HCT116 (cell line): ENCODE results near the gene SEPHS1. TPM values are rescaled to one million over a fixed set of nuclear protein-coding genes. Genes with fewer than 3 reads are reported as not detected.

ENCODE experiments used
- ATAC-seq: fragments of 200-7000 bp; cut with Tn5 transposase; 2 replicates; pipeline ENCODE4 v1.9.1; 2020; ENCODE audit warnings: mild to moderate bottlenecking, moderate library complexity
- BruUV-seq: library from RNA; stranded (reverse); fragments of 400-500 nt; replicated peaks from 2 replicates; lab custom pipeline; 2021; lab: Mats Ljungman, UMichigan
- CTCF ChIA-PET: fragments of 300-600 bp; sonication (Branson Sonifier 250); formaldehyde crosslinking; loops from one replicate; lab custom pipeline; 2021; ENCODE audit warnings: antibody characterized with exemption; lab: Charles Lee
- POLR2A ChIA-PET: fragments of 300-600, 350-600 bp; sonication (Branson Sonifier 250); formaldehyde crosslinking; loops from one replicate; lab custom pipeline; 2021; ENCODE audit warnings: antibody characterized with exemption; lab: Charles Lee
- RAD21 ChIA-PET, 2 experiments: fragments of 300-600 bp; sonication (Branson Sonifier 250); formaldehyde crosslinking; loops; one replicate each; lab custom pipeline; 2023; ENCODE audit warnings: low total read pairs in 2 of 2; ENCODE audit not compliant: uncharacterized antibody in 2 of 2, unreplicated experiment in 2 of 2, low non-redundant PET in 1 of 2; lab: Charles Lee
- DNase-seq: peaks from one replicate; pipeline ENCODE4 v3.0.0-alpha.2; 2010; ENCODE audit warnings: low read depth, low spot score
- H2AFZ ChIP-seq: fragments of 200-600 bp; shearing (Covaris generic), sonication (generic); 2 replicates; pipeline ENCODE4 v1.6.1; 2017; ENCODE audit warnings: low read depth, mixed run types, mixed read lengths, antibody characterized with exemption, low read length; ENCODE audit not compliant: poor library complexity, severe bottlenecking
- H3K27ac ChIP-seq: 2 replicates; pipeline ENCODE4 v1.5.1; 2012; ENCODE audit warnings: low read depth, low read length
- H3K27me3 ChIP-seq: fragments of 200-600 bp; sonication (generic); 2 replicates; pipeline ENCODE4 v1.6.1; 2016; ENCODE audit warnings: mixed run types, low read length, mixed read lengths; ENCODE audit not compliant: insufficient read depth
- H3K36me3 ChIP-seq, 2 experiments: fragments of 200-500 bp in 1 of 2; fragments of 200-600 bp in 1 of 2; sonication (Bioruptor generic) in 1 of 2; sonication (generic) in 1 of 2; 2 replicates each; pipeline versions ENCODE4 v1.5.1 to v1.6.1; 2014 to 2016; ENCODE audit warnings: low read length in 2 of 2, inconsistent platforms in 1 of 2, mixed read lengths in 1 of 2, mixed run types in 1 of 2; ENCODE audit not compliant: insufficient read depth in 2 of 2, control insufficient read depth in 1 of 2
- H3K4me1 ChIP-seq, 2 experiments: fragments of 200-600 bp in 1 of 2; sonication (generic) in 1 of 2; 2 replicates each; pipeline versions ENCODE4 v1.5.1 to v1.6.1; 2012 to 2017; ENCODE audit warnings: low read length in 2 of 2, inconsistent platforms in 1 of 2, mild to moderate bottlenecking in 1 of 2, mixed read lengths in 1 of 2, mixed run types in 1 of 2, moderate library complexity in 1 of 2; ENCODE audit not compliant: insufficient read depth in 2 of 2, control insufficient read depth in 1 of 2
- H3K4me2 ChIP-seq: fragments of 200-600 bp; sonication (generic); 2 replicates; pipeline ENCODE4 v1.6.1; 2017; ENCODE audit warnings: mixed run types, low read length, mixed read lengths
- H3K4me3 ChIP-seq, 2 experiments: fragments of 200-600 bp in 1 of 2; sonication (generic) in 1 of 2; replicated peaks in 1 of 2; 2 replicates each; pipeline ENCODE4 v1.5.1; 2011 to 2016; ENCODE audit warnings: low read length in 2 of 2, control low read depth in 1 of 2, low read depth in 1 of 2, mild to moderate bottlenecking in 1 of 2, mixed read lengths in 1 of 2, mixed run types in 1 of 2
- H3K79me2 ChIP-seq: fragments of 200-600 bp; sonication (generic); 2 replicates; pipeline ENCODE4 v1.6.1; 2017; ENCODE audit warnings: mild to moderate bottlenecking, mixed run types, low read length, moderate library complexity, mixed read lengths; ENCODE audit not compliant: insufficient read depth
- H3K9ac ChIP-seq: fragments of 200-600 bp; sonication (generic); 2 replicates; pipeline ENCODE4 v1.6.1; 2016; ENCODE audit warnings: low read length, mixed read lengths
- H3K9me2 ChIP-seq: fragments of 200-600 bp; sonication (generic), shearing (Covaris generic); 2 replicates; pipeline ENCODE4 v1.6.1; 2017; ENCODE audit warnings: mixed run types, mild to moderate bottlenecking, moderate library complexity; ENCODE audit not compliant: insufficient read depth
- H3K9me3 ChIP-seq, 2 experiments: fragments of 200-500 bp in 1 of 2; fragments of 200-600 bp in 1 of 2; sonication (Bioruptor generic) in 1 of 2; sonication (generic) in 1 of 2; 2 replicates each; pipeline ENCODE4 v1.6.1; 2014 to 2017; ENCODE audit warnings: low read length in 2 of 2, mixed read lengths in 2 of 2, inconsistent platforms in 1 of 2, low read depth in 1 of 2, mild to moderate bottlenecking in 1 of 2, mixed run types in 1 of 2, moderate library complexity in 1 of 2; ENCODE audit not compliant: control insufficient read depth in 1 of 2, insufficient read depth in 1 of 2
- H4K20me1 ChIP-seq: fragments of 200-600 bp; sonication (generic), shearing (Covaris generic); 2 replicates; pipeline ENCODE4 v1.6.1; 2017; ENCODE audit warnings: mixed run types, mild to moderate bottlenecking, moderate library complexity; ENCODE audit not compliant: insufficient read depth
- CTCF ChIP-seq, 3 experiments: fragments of 200-600 bp in 1 of 3; sonication (generic) in 1 of 3; IDR thresholded peaks in 2 of 3; conservative IDR thresholded peaks in 1 of 3; 2 replicates each; pipeline ENCODE4 v1.5.1; 2012 to 2017; ENCODE audit warnings: low read depth in 2 of 3, low read length in 2 of 3, antibody characterized with exemption in 1 of 3, borderline replicate concordance in 1 of 3, control low read depth in 1 of 3, mild to moderate bottlenecking in 1 of 3, mixed read lengths in 1 of 3, mixed run types in 1 of 3, moderate library complexity in 1 of 3; ENCODE audit not compliant: insufficient read depth in 1 of 3
- EGR1 ChIP-seq: IDR thresholded peaks from 2 replicates; pipeline ENCODE4 v1.6.1; 2012; ENCODE audit warnings: low read depth
- ELF1 ChIP-seq: IDR thresholded peaks from 2 replicates; pipeline ENCODE4 v1.6.1; 2012; ENCODE audit warnings: low read depth, borderline replicate concordance
- EZH2 ChIP-seq: fragments of 200-600 bp; sonication (generic); IDR thresholded peaks from 2 replicates; pipeline ENCODE4 v1.6.1; 2017; ENCODE audit warnings: antibody characterized with exemption, mixed run types
- JUND ChIP-seq: IDR thresholded peaks from 2 replicates; pipeline ENCODE4 v1.6.1; 2012
- POLR2A ChIP-seq: IDR thresholded peaks from 2 replicates; pipeline ENCODE4 v1.7.0; 2011; ENCODE audit warnings: borderline replicate concordance; ENCODE audit not compliant: insufficient read depth, insufficient read length; ENCODE audit errors: extremely low read depth
- RAD21 ChIP-seq: IDR thresholded peaks from 2 replicates; pipeline ENCODE4 v1.6.1; 2012; ENCODE audit warnings: low read depth, mild to moderate bottlenecking
- SRF ChIP-seq: IDR thresholded peaks from 2 replicates; pipeline ENCODE4 v1.6.1; 2012; ENCODE audit warnings: low read depth
- TCF7L2 ChIP-seq: IDR thresholded peaks from 2 replicates; pipeline ENCODE4 v1.7.0; 2011; ENCODE audit warnings: borderline replicate concordance, inconsistent platforms; ENCODE audit not compliant: insufficient read depth, insufficient read length; ENCODE audit errors: extremely low read depth
- ZNF274 ChIP-seq: fragments of 200-500 bp; sonication (Bioruptor generic); IDR thresholded peaks from 2 replicates; pipeline ENCODE4 v1.6.1; 2014; ENCODE audit warnings: mild to moderate bottlenecking, low read depth, low read length, inconsistent platforms
- intact Hi-C: fragments of 100-400 bp; cut with micrococcal nuclease; formaldehyde crosslinking; loops from 2 replicates; pipeline ENCODE4 v1.10.0; 2022
- total RNA-seq: library from RNA; stranded (reverse); gene quantifications from one replicate; pipeline ENCODE4 v1.2.1, GENCODE V29; 2021; ENCODE audit not compliant: unreplicated experiment
- TF ChIP-seq, protein P1 (sequence below): IDR thresholded peaks from 2 replicates; pipeline ENCODE4 v1.6.1; 2012

Gene SEPHS1
- total RNA-seq, 1 experiment from 2014 or later = 51.7 TPM

DNA sequence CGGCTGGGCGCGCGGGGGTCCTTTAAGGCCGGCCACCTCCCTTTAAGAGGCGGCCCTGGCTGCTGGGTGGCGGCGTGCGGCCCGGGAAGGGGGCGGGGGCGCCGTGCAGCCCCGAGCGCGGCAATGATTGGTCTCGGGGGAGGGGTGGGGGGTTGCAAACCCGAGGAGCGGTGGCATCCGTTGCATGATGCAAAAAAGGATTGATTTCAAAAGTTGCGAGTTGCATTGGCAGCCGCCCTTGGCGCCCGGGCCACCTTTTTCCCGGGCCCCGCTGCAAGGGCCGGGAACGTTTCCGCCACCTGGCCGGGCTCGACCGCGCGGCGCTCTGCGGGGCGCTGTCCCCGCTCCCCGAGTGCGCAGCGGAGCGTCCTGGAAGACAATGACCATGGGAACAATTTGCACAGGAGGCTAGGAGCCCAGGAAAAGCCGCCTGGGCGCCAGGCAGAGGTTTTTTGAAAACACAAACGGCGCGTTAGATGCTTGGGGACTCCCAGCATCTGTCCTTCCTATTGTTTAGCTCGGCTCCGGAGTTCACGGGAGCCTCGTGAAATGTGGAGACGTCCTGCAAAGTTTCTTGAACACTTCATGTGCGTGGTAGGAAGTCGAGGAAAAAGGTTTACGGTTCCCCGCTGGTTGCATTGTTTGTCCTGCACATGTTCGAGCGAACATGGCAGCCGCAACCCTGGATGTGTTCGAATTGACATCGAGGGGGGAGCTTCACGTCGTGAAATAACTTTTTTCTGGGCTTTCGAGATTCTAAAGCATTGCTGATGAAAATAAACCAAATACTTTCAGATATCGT lies at the start of gene SEPHS1 (continued):
- peak; percentile 40 for TF ChIP-seq POLR2A
- TF ChIP-seq, protein P1, sequence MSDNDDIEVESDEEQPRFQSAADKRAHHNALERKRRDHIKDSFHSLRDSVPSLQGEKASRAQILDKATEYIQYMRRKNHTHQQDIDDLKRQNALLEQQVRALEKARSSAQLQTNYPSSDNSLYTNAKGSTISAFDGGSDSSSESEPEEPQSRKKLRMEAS = peak; percentile 79
- no peak for TF ChIP-seq ELF1
- TF ChIP-seq EGR1 = peak; percentile 24; the same call in 1 of the 2 replicates
- no peak for TF ChIP-seq JUND
- TF ChIP-seq EZH2 = no peak
- TF ChIP-seq TCF7L2 = peak; percentile 48
- no peak for TF ChIP-seq SRF
- no peak for TF ChIP-seq RAD21
- no peak for TF ChIP-seq ZNF274
- TF ChIP-seq, all 23 proteins: peak for 11

GRCh38 chr10:13397052-13397451 lies 49.0 kb upstream of the SEPHS1 start:
- H3K36me3 ChIP-seq = no peaks in the 10 kb centered on the region
- H4K20me1 ChIP-seq = no peaks in the 10 kb centered on the region
- H3K4me3 ChIP-seq = no peak overlapping the region
- H3K4me2 ChIP-seq = no peak overlapping the region
- ChIA-PET CTCF (no interaction called here), RAD21 (no interaction called here), POLR2A (no interaction called here)
- H3K27me3 ChIP-seq = no peaks in the 10 kb centered on the region
- BruUV-seq = no TSS peak
- H3K4me1 ChIP-seq = no peaks in the 10 kb centered on the region
- no peak overlapping the region for H3K9ac ChIP-seq
- H3K79me2 ChIP-seq = no peaks in the 10 kb centered on the region
- intact Hi-C loops = no loop called here
- TF ChIP-seq CTCF (IDR thresholded peaks at IDR 0.05 in 2 of 3, conservative IDR thresholded peaks at IDR 0.05 in 1 of 3; ENCODE audit: borderline replicate concordance in 1 of 3, insufficient read depth in 1 of 3, low read depth in 2 of 3, low read length in 2 of 3) = no peak
- DNase-seq = no peak
- no peak overlapping the region for H2AFZ ChIP-seq
- H3K9me2 ChIP-seq = no peaks in the 10 kb centered on the region
- ATAC-seq = no peak
- no peak overlapping the region for H3K27ac ChIP-seq
- 0 out of 4 replicates have a peak, but pooled peaks cover 0 to 6% of the 10 kb centered on the region in 2 experiments for H3K9me3 ChIP-seq
